ENCODE data around the gene RGS3.

GRCh38 chr9:113501852-113502251 lies 38.3 kb downstream of the RGS3 start:
- TF ChIP-seq EZH2 (IDR thresholded peaks at IDR 0.05; ENCODE audit: insufficient read depth, poor library complexity, severe bottlenecking) = no peak
- TF ChIP-seq EZH2phosphoT487 (IDR thresholded peaks at IDR 0.05; ENCODE audit: insufficient read depth, low read depth) = no peak

All from GM23248 (cell line).